IPS-18a (cell line): ENCODE results near the gene SLC43A2.
"Not testable (repeated sequence)": the region's sequence is repeated elsewhere in the genome, so short reads cannot be mapped to it uniquely, and the experiment has no call there.

Experiments
- H3K27ac ChIP-seq: one replicate; pipeline ENCODE4 v1.5.1; 2013; ENCODE audit warnings: low read length
- H3K27me3 ChIP-seq: one replicate; pipeline ENCODE4 v1.6.1; 2013; ENCODE audit warnings: mild to moderate bottlenecking, low read length; ENCODE audit not compliant: control insufficient read depth, insufficient read depth
- H3K36me3 ChIP-seq: one replicate; pipeline ENCODE4 v1.6.1; 2013; ENCODE audit warnings: low read depth, low read length; ENCODE audit not compliant: control insufficient read depth
- H3K4me1 ChIP-seq: one replicate; pipeline ENCODE4 v1.6.1; 2013; ENCODE audit warnings: low read depth, low read length; ENCODE audit not compliant: control insufficient read depth
- H3K4me3 ChIP-seq: one replicate; pipeline ENCODE4 v1.5.1; 2013; ENCODE audit warnings: low read length
- H3K9ac ChIP-seq: one replicate; pipeline ENCODE4 v1.6.1; 2013; ENCODE audit warnings: mild to moderate bottlenecking, low read length, moderate library complexity
- H3K9me3 ChIP-seq: one replicate; pipeline ENCODE4 v1.6.1; 2013; ENCODE audit warnings: low read depth, low read length; ENCODE audit not compliant: control insufficient read depth

The SLC43A2 gene

GRCh38 chr17:1577583-1578013 is 51.0 kb downstream of the SLC43A2 start:
- H3K27me3 ChIP-seq = no peaks in the 10 kb centered on the region
- H3K9me3 ChIP-seq = no peaks in the 10 kb centered on the region
- H3K9ac ChIP-seq = no peak overlapping the region
- no peak overlapping the region for H3K27ac ChIP-seq
- H3K4me1 ChIP-seq = peaks cover 8% of the 10 kb centered on the region
- no peaks in the 10 kb centered on the region for H3K36me3 ChIP-seq
- H3K4me3 ChIP-seq = no peak overlapping the region

GRCh38 chr17:1577182-1577581 is 51.5 kb downstream of the SLC43A2 start:
- Histone ChIP-seq H3K27ac (no peak overlapping the region), H3K27me3 (no peaks in the 10 kb centered on the region), H3K9me3 (no peaks in the 10 kb centered on the region), H3K36me3 (no peaks in the 10 kb centered on the region), H3K4me3 (no peak overlapping the region), H3K4me1 (peaks cover 8% of the 10 kb centered on the region), H3K9ac (no peak overlapping the region)

GRCh38 chr17:1576500-1576899 is 52.1 kb downstream of the SLC43A2 start:
- Histone ChIP-seq H3K4me3 (no peak overlapping the region), H3K9ac (no peak overlapping the region), H3K27me3 (no peaks in the 10 kb centered on the region), H3K27ac (no peak overlapping the region), H3K36me3 (no peaks in the 10 kb centered on the region), H3K4me1 (peaks cover 9% of the 10 kb centered on the region), H3K9me3 (no peaks in the 10 kb centered on the region)

- H3K27ac ChIP-seq = no peak overlapping the region
- H3K4me1 ChIP-seq = peaks cover 15% of the 10 kb centered on the region
- no peaks in the 10 kb centered on the region for H3K9me3 ChIP-seq
- H3K9ac ChIP-seq = no peak overlapping the region
- H3K27me3 ChIP-seq = no peaks in the 10 kb centered on the region
- H3K4me3 ChIP-seq = no peak overlapping the region
- no peaks in the 10 kb centered on the region for H3K36me3 ChIP-seq
Measured at GRCh38 chr17:1574697-1575471, 53.8 kb downstream of the SLC43A2 start.

GRCh38 chr17:1573932-1574696 is 54.5 kb downstream of the SLC43A2 start:
- H3K27ac ChIP-seq = no peak overlapping the region
- H3K27me3 ChIP-seq = no peaks in the 10 kb centered on the region
- no peak overlapping the region for H3K4me3 ChIP-seq
- H3K9me3 ChIP-seq = no peaks in the 10 kb centered on the region
- H3K4me1 ChIP-seq = peaks cover 16% of the 10 kb centered on the region
- H3K9ac ChIP-seq = no peak overlapping the region
- no peaks in the 10 kb centered on the region for H3K36me3 ChIP-seq

GRCh38 chr17:1572646-1573045 is 56.0 kb downstream of the SLC43A2 start:
- H3K9me3 ChIP-seq, H3K36me3 ChIP-seq, H3K4me3 ChIP-seq, H3K27ac ChIP-seq, H3K27me3 ChIP-seq, H3K9ac ChIP-seq: not testable (repeated sequence)
- peaks cover 19% of the 10 kb centered on the region for H3K4me1 ChIP-seq

- Histone ChIP-seq H3K9ac (no peak overlapping the region), H3K4me3 (no peak overlapping the region), H3K9me3 (no peaks in the 10 kb centered on the region), H3K36me3 (no peaks in the 10 kb centered on the region), H3K27ac (no peak overlapping the region), H3K27me3 (no peaks in the 10 kb centered on the region), H3K4me1 (peaks cover 19% of the 10 kb centered on the region)
Measured at GRCh38 chr17:1571341-1571704, 57.3 kb downstream of the SLC43A2 start.

- Histone ChIP-seq H3K4me1 (peaks cover 14% of the 10 kb centered on the region), H3K36me3 (no peaks in the 10 kb centered on the region), H3K27me3 (no peaks in the 10 kb centered on the region), H3K4me3 (no peak overlapping the region), H3K9me3 (no peaks in the 10 kb centered on the region), H3K9ac (no peak overlapping the region), H3K27ac (no peak overlapping the region)
Measured at GRCh38 chr17:1568950-1569810, 59.5 kb downstream of the SLC43A2 start.

GRCh38 chr17:1566505-1567199 is 62.0 kb downstream of the SLC43A2 start:
- H3K27ac ChIP-seq = no peak overlapping the region
- H3K4me3 ChIP-seq = no peak overlapping the region
- no peaks in the 10 kb centered on the region for H3K36me3 ChIP-seq

GRCh38 chr17:1565877-1566276 is 62.8 kb downstream of the SLC43A2 start:
- Histone ChIP-seq H3K4me3 (no peak overlapping the region), H3K27me3 (peaks cover 7% of the 10 kb centered on the region), H3K27ac (no peak overlapping the region), H3K36me3 (no peaks in the 10 kb centered on the region), H3K4me1 (peaks cover 3% of the 10 kb centered on the region), H3K9me3 (no peaks in the 10 kb centered on the region), H3K9ac (no peak overlapping the region)

More at GRCh38 chr17:1566505-1567199, 62.0 kb downstream of the SLC43A2 start:
- peaks cover 10% of the 10 kb centered on the region for H3K4me1 ChIP-seq
- H3K9ac ChIP-seq = no peak overlapping the region
- no peaks in the 10 kb centered on the region for H3K27me3 ChIP-seq
- H3K9me3 ChIP-seq = no peaks in the 10 kb centered on the region
